Measurements from ENCODE around the gene CCNY.

DNA sequence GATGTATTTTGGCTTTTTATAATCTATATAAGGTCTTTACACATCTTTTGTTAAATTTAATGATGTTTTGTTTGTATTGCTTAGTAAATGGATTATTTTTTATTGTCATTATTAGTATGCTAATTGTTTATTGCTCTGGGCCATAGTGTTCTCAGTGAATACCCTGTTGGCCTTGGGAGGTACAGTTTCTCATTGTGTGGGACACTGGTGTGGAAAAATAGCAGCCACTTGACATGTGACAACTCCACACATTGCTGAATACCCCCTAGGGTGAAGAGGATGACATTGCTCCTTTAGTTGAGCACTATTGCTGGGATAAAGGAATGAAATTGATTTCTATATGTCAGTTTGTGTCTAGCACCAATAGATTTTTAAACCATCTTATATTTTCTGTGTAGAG, 130.9 kb downstream of the CCNY start:
- TF ChIP-seq, protein P1, sequence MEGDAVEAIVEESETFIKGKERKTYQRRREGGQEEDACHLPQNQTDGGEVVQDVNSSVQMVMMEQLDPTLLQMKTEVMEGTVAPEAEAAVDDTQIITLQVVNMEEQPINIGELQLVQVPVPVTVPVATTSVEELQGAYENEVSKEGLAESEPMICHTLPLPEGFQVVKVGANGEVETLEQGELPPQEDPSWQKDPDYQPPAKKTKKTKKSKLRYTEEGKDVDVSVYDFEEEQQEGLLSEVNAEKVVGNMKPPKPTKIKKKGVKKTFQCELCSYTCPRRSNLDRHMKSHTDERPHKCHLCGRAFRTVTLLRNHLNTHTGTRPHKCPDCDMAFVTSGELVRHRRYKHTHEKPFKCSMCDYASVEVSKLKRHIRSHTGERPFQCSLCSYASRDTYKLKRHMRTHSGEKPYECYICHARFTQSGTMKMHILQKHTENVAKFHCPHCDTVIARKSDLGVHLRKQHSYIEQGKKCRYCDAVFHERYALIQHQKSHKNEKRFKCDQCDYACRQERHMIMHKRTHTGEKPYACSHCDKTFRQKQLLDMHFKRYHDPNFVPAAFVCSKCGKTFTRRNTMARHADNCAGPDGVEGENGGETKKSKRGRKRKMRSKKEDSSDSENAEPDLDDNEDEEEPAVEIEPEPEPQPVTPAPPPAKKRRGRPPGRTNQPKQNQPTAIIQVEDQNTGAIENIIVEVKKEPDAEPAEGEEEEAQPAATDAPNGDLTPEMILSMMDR (IDR thresholded peaks at IDR 0.05), result no peak
- no peak for TF ChIP-seq POLR2A (IDR thresholded peaks at IDR 0.05)
